Fibroblast of the aortic adventitia (primary cell): ENCODE results near the gene SLC25A18. TPM values are rescaled to one million over a fixed set of nuclear protein-coding genes. Genes with fewer than 3 reads are reported as not detected.

Source experiments
- DNase-seq: peaks from one replicate; pipeline ENCODE4 v3.0.0-alpha.2; 2010; ENCODE audit warnings: low read depth
- H3K4me3 ChIP-seq: 2 replicates; pipeline ENCODE4 v1.5.1; 2011; ENCODE audit warnings: low read depth, mild to moderate bottlenecking, control low read depth, low read length, moderate library complexity
- total RNA-seq: library from RNA; depleted of rRNA; stranded (reverse); fragments of >200 nt; gene quantifications from 2 replicates; pipeline ENCODE4 v1.2.3, GENCODE V29; 2012; ENCODE audit warnings: low replicate concordance
- TF ChIP-seq, protein P1 (sequence below): IDR thresholded peaks from 2 replicates; pipeline ENCODE4 v1.5.1; 2011; ENCODE audit warnings: mild to moderate bottlenecking, low read length, control low read depth, inconsistent platforms; ENCODE audit not compliant: insufficient read depth

SLC25A18 gene
- total RNA-seq, 1 donor: not detected

DNA sequence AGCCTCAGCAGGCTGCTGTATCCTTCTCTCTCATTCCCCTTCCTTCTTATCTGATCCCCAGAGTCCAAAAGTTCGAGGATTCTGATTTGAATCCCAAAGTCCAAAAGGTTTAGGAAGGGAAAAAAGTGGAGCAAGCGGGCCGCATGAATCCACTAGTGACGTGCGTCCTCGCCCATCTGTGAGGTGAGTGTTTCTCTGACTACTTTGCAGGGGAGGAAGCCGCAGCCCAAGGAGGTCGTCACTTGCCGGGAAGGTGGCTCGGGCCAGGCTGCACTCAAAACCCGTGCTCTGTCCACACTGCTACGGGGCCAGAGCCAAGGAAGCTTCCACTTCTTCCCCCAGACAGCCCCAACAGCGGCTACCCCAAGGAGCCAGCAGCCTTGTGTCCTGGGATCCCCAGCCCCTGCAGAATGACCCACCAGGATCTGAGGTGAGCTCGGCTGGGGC, 16.3 kb downstream of the SLC25A18 start:
- no peak for DNase-seq

GRCh38 chr22:17580441-17581031, 17.2 kb downstream of the SLC25A18 start:
- H3K4me3 ChIP-seq: no peak overlapping the region
- TF ChIP-seq, protein P1, sequence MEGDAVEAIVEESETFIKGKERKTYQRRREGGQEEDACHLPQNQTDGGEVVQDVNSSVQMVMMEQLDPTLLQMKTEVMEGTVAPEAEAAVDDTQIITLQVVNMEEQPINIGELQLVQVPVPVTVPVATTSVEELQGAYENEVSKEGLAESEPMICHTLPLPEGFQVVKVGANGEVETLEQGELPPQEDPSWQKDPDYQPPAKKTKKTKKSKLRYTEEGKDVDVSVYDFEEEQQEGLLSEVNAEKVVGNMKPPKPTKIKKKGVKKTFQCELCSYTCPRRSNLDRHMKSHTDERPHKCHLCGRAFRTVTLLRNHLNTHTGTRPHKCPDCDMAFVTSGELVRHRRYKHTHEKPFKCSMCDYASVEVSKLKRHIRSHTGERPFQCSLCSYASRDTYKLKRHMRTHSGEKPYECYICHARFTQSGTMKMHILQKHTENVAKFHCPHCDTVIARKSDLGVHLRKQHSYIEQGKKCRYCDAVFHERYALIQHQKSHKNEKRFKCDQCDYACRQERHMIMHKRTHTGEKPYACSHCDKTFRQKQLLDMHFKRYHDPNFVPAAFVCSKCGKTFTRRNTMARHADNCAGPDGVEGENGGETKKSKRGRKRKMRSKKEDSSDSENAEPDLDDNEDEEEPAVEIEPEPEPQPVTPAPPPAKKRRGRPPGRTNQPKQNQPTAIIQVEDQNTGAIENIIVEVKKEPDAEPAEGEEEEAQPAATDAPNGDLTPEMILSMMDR: no peak
- no peak for DNase-seq

More for the DNA sequence above, 16.3 kb downstream of the SLC25A18 start:
- H3K4me3 ChIP-seq: no peak overlapping the region
- TF ChIP-seq, protein P1: no peak

DNA sequence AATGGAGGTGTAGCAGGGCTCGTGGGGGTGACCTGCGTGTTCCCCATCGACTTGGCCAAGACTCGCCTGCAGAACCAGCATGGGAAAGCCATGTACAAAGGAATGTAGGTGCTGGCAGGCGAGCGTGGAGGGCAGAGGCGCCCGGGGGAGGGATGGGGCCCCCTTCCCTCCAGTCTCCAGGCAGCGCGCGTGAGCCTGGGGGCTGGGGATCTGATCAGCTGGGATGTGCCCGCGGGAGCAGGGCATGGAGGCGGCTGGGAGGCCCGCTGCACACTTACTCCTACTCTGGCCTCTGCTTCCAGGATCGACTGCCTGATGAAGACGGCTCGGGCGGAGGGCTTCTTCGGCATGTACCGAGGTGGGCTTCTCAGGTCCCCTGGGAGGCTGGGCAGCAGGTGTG, 17.8 kb downstream of the SLC25A18 start:
- TF ChIP-seq, protein P1: no peak
- no peak for DNase-seq
- H3K4me3 ChIP-seq: no peak overlapping the region

- no peak for DNase-seq
- TF ChIP-seq, protein P1: no peak
- no peak overlapping the region for H3K4me3 ChIP-seq
Measured at GRCh38 chr22:17581631-17582030, 18.3 kb downstream of the SLC25A18 start.

DNA sequence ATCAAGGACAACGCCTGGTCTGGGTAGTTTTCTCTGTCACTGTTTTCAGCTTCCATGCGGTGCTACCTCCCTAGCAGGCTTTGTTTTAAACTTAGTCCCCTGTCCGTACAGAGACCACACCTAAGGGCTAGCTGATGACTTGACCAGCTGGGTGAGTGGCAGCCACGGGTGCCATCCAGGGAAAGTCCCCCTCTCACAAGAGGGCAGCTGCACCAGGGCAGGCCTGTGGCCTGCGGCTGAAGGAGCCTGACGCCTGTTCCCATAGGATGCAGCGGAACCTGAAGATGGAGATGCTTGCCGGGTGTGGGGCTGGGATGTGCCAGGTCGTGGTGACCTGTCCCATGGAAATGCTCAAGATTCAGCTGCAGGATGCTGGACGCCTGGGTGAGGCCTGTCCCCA, 19.9 kb downstream of the SLC25A18 start:
- TF ChIP-seq, protein P1: no peak
- H3K4me3 ChIP-seq: no peak overlapping the region
- no peak for DNase-seq

GRCh38 chr22:17586831-17587440, 23.6 kb downstream of the SLC25A18 start:
- DNase-seq: no peak
- no peak overlapping the region for H3K4me3 ChIP-seq
- TF ChIP-seq, protein P1: no peak
